ENCODE results near the gene GUK1.

DNA sequence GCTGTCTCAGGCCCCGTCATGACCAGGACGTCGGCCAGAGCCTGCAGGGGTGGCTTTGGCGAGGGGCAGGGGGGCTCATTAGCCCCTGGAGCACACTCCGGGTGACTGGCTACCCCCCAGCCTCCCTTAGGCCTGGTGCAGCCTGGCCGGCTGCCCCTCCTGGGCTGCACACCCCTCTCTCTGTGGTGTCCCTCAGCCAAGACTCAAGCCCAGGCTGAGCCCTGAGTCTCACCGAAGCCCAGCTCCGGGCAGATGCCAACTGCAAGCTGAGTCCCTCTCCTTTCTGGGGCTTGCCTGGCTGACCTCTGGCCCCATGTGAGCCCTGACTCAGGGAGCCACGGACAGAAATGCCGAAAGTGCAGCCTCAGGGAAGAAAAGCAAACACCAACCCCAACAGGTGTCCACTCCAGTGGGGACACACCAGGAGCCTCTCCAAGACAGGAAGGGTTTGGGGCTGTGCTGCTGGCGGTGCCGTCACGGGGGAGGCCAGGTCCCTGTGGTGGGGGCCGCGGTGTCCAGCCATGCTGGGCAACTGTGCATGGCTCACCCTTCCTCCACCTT is 20.2 kb downstream of the GUK1 start:
- TF ChIP-seq, protein P1, sequence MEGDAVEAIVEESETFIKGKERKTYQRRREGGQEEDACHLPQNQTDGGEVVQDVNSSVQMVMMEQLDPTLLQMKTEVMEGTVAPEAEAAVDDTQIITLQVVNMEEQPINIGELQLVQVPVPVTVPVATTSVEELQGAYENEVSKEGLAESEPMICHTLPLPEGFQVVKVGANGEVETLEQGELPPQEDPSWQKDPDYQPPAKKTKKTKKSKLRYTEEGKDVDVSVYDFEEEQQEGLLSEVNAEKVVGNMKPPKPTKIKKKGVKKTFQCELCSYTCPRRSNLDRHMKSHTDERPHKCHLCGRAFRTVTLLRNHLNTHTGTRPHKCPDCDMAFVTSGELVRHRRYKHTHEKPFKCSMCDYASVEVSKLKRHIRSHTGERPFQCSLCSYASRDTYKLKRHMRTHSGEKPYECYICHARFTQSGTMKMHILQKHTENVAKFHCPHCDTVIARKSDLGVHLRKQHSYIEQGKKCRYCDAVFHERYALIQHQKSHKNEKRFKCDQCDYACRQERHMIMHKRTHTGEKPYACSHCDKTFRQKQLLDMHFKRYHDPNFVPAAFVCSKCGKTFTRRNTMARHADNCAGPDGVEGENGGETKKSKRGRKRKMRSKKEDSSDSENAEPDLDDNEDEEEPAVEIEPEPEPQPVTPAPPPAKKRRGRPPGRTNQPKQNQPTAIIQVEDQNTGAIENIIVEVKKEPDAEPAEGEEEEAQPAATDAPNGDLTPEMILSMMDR (conservative IDR thresholded peaks at IDR 0.05), result no peak
- TF ChIP-seq ZFX (IDR thresholded peaks at IDR 0.05), result no peak
